Panc1 (cell line): ENCODE results near the gene FAAH2. TPM values are rescaled to one million over a fixed set of nuclear protein-coding genes. Genes with fewer than 3 reads are reported as not detected.
"Not testable (repeated sequence)": the region's sequence is repeated elsewhere in the genome, so short reads cannot be mapped to it uniquely, and the experiment has no call there.

Experiments
- ATAC-seq: fragments of 200-7000 bp; cut with Tn5 transposase; 2 replicates; pipeline ENCODE4 v1.9.1; 2020; ENCODE audit warnings: mild to moderate bottlenecking, moderate library complexity
- BruUV-seq: library from RNA; stranded (reverse); fragments of 400-500 nt; replicated peaks from 2 replicates; lab custom pipeline; 2021; lab: Mats Ljungman, UMichigan
- CTCF ChIA-PET: fragments of 300-600 bp; sonication (Branson Sonifier 250); formaldehyde crosslinking; loops from one replicate; lab custom pipeline; 2022; ENCODE audit warnings: antibody characterized with exemption; lab: Charles Lee
- POLR2A ChIA-PET: fragments of 300-600 bp; sonication (Branson Sonifier 250); formaldehyde crosslinking; loops from one replicate; lab custom pipeline; 2022; ENCODE audit warnings: antibody characterized with exemption; lab: Charles Lee
- DNase-seq: peaks from one replicate; pipeline ENCODE4 v3.0.0-alpha.2; 2010; ENCODE audit warnings: low read depth, low spot score
- H3K27ac ChIP-seq: 2 replicates; pipeline ENCODE4 v1.5.1; 2011; ENCODE audit warnings: mild to moderate bottlenecking, low read length, inconsistent platforms
- H3K27me3 ChIP-seq: fragments of 200-500 bp; sonication (Bioruptor generic); 2 replicates; pipeline ENCODE4 v1.6.0; 2014; ENCODE audit warnings: low read length, inconsistent platforms; ENCODE audit not compliant: control insufficient read depth, insufficient read depth
- H3K36me3 ChIP-seq: fragments of 200-500 bp; sonication (Bioruptor generic); 2 replicates; pipeline ENCODE4 v1.5.1; 2014; ENCODE audit warnings: inconsistent platforms, mild to moderate bottlenecking, low read length, moderate library complexity; ENCODE audit not compliant: control insufficient read depth, insufficient read depth
- H3K4me1 ChIP-seq: 2 replicates; pipeline ENCODE4 v1.5.1; 2011; ENCODE audit warnings: inconsistent platforms, mild to moderate bottlenecking, low read length, moderate library complexity; ENCODE audit not compliant: control insufficient read depth, insufficient read depth
- H3K4me3 ChIP-seq, 2 experiments: 2 replicates each; pipeline ENCODE4 v1.5.1; 2011 to 2012; ENCODE audit warnings: low read depth in 2 of 2, low read length in 2 of 2, mild to moderate bottlenecking in 2 of 2, inconsistent platforms in 1 of 2, moderate library complexity in 1 of 2
- H3K9me3 ChIP-seq: fragments of 200-500 bp; sonication (Bioruptor generic); 2 replicates; pipeline ENCODE4 v1.5.1; 2014; ENCODE audit warnings: low read depth, mild to moderate bottlenecking, inconsistent platforms, low read length, moderate library complexity; ENCODE audit not compliant: control insufficient read depth, insufficient read depth
- CTCF ChIP-seq: fragments of 450-650 bp; IDR thresholded peaks from 2 replicates; pipeline ENCODE4 v1.5.1; 2017; ENCODE audit warnings: mild to moderate bottlenecking
- POLR2AphosphoS5 ChIP-seq: IDR thresholded peaks from 2 replicates; pipeline ENCODE4 v1.6.1; 2012; ENCODE audit warnings: mild to moderate bottlenecking, low read depth, low read length, moderate library complexity
- REST ChIP-seq, 2 experiments: IDR thresholded peaks; 2 replicates each; pipeline ENCODE4 v1.6.1; 2011 to 2012; ENCODE audit warnings: low read depth in 2 of 2, control low read depth in 1 of 2, low read length in 1 of 2, mild to moderate bottlenecking in 1 of 2, moderate library complexity in 1 of 2; ENCODE audit not compliant: insufficient read depth in 1 of 2
- SIN3A ChIP-seq: IDR thresholded peaks from 2 replicates; pipeline ENCODE4 v1.6.1; 2012; ENCODE audit warnings: low read depth, mild to moderate bottlenecking, low read length, moderate library complexity, borderline replicate concordance; ENCODE audit not compliant: insufficient read depth
- TCF7L2 ChIP-seq: IDR thresholded peaks from 2 replicates; pipeline ENCODE4 v1.6.1; 2011; ENCODE audit warnings: mild to moderate bottlenecking, low read depth, low read length, inconsistent platforms
- in situ Hi-C: cut with HindIII; loops from 2 replicates; pipeline ENCODE4 v1.10.0; 2016; ENCODE audit warnings: low sequenced_read_pairs, low pct_unique_long_range_greater_than_20kb
- intact Hi-C: fragments of 100-400 bp; cut with micrococcal nuclease; formaldehyde crosslinking; loops from one replicate; pipeline ENCODE4 v1.10.0; 2022; ENCODE audit not compliant: unreplicated experiment
- total RNA-seq: library from RNA; stranded (reverse); gene quantifications from one replicate; pipeline ENCODE4 v1.2.1, GENCODE V29; 2021; ENCODE audit not compliant: unreplicated experiment

Gene FAAH2
- total RNA-seq, 1 experiment from 2014 or later: 0.10 TPM

GRCh38 chrX:57289089-57289488 lies 2.6 kb downstream of the FAAH2 start:
- H3K4me1 ChIP-seq: no peaks in the 10 kb centered on the region
- no peak for TF ChIP-seq TCF7L2
- no peak for TF ChIP-seq SIN3A
- TF ChIP-seq CTCF: no peak
- TF ChIP-seq POLR2AphosphoS5: no peak
- TF ChIP-seq REST (IDR thresholded peaks at IDR 0.05; ENCODE audit: insufficient read depth in 1 of 2, low read depth in 2 of 2, low read length in 1 of 2): no peak
- H3K36me3 ChIP-seq: no peaks in the 10 kb centered on the region
- H3K27ac ChIP-seq: no peak overlapping the region
- intact Hi-C loops: no loop called here
- no peaks in the 10 kb centered on the region for H3K9me3 ChIP-seq
- ChIA-PET CTCF (no interaction called here), POLR2A (no interaction called here)
- in situ Hi-C loops: no loop called here
- BruUV-seq: no TSS peak
- ATAC-seq: no peak
- no peak for DNase-seq
- no peaks in the 10 kb centered on the region for H3K27me3 ChIP-seq
- no peak overlapping the region for H3K4me3 ChIP-seq

- Histone ChIP-seq H3K4me3 (no peak overlapping the region), H3K27ac (no peak overlapping the region), H3K27me3 (no peaks in the 10 kb centered on the region), H3K36me3 (no peaks in the 10 kb centered on the region), H3K4me1 (no peaks in the 10 kb centered on the region), H3K9me3 (no peaks in the 10 kb centered on the region)
- CTCF ChIA-PET: no interaction called here
- POLR2A ChIA-PET: no interaction called here
- TF ChIP-seq TCF7L2 (no peak), SIN3A (no peak), POLR2AphosphoS5 (no peak), REST (IDR thresholded peaks at IDR 0.05; ENCODE audit: insufficient read depth in 1 of 2, low read depth in 2 of 2, low read length in 1 of 2) (no peak), CTCF (no peak)
- intact Hi-C loops (no loop called here), in situ Hi-C loops (no loop called here)
- BruUV-seq: no TSS peak
- DNase-seq: no peak
- no peak for ATAC-seq
Observed at GRCh38 chrX:57294961-57295360, 8.5 kb downstream of the FAAH2 start.

- H3K4me3 ChIP-seq, H3K4me1 ChIP-seq, H3K36me3 ChIP-seq, POLR2A ChIA-PET, DNase-seq, H3K27ac ChIP-seq, intact Hi-C loops, in situ Hi-C loops, CTCF ChIA-PET, ATAC-seq, H3K27me3 ChIP-seq, H3K9me3 ChIP-seq, BruUV-seq: not testable (repeated sequence)
Observed at GRCh38 chrX:57295679-57296078, 9.2 kb downstream of the FAAH2 start.
